ENCODE results near the gene FETUB. TPM values are rescaled to one million over a fixed set of nuclear protein-coding genes. Genes with fewer than 3 reads are reported as not detected.

FETUB gene
- total RNA-seq, 1 donor from 2014 or later, result not detected

DNA sequence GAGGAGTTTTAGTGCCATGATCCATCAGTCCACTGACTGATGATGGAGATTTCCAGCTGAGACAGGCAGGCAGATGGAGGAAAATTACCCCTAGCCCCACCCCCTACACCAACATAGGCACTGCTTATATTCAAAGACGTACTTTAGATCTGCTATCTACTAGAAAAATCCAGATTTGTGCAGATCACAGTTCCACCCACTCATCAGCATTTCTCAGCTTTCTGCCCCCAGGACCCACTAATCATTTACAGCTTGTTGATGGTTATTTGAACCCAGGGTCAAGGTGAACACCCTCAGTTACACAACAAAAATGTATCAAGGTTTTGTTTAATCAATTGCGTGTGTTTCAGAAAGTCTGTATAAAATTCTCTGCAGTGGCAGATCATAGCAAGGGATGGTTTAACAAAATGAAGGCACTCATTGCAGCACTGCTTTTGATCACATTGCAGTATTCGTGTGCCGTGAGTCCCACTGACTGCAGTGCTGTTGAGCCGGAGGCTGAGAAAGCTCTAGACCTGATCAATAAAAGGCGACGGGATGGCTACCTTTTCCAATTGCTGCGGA, 25.5 kb downstream of the FETUB start, which contains the start of gene HRG:
HRG (plus strand) TSS at position 390 of the 564 bp plus-strand sequence; CDS start at position 408, 18 bp downstream.
- no peak for DNase-seq (ENCODE audit: low spot score)
- peaks cover 17% of the 10 kb centered on the region for H3K4me1 Mint-ChIP-seq
- Histone ChIP-seq H3K36me3 (no peaks in the 10 kb centered on the region), H3K4me2 (no peak within 1 kb of the TSS), H3K9me3 (ENCODE audit: low read depth) (no peaks in the 10 kb centered on the region), H3K4me1 (peaks cover 21% of the 10 kb centered on the region), H3K4me3 (no peak within 1 kb of the TSS), H2AFZ (replicated peaks) (no peak within 1 kb of the TSS), H3K9ac (no peak within 1 kb of the TSS), H3K79me2 (ENCODE audit: low read depth) (no peaks in the 10 kb centered on the region), H3K27ac (no peak within 1 kb of the TSS), H4K20me1 (ENCODE audit: low read depth) (peaks cover 11% of the 10 kb centered on the region), H3K27me3 (peaks cover 69% of the 10 kb centered on the region), H3F3A (ENCODE audit: low read depth) (peaks cover 18% of the 10 kb centered on the region)
- H3K27ac Mint-ChIP-seq, result no peak within 1 kb of the TSS
- TF ChIP-seq EZH2phosphoT487 (IDR thresholded peaks at IDR 0.05), result no peak
- no peak within 1 kb of the TSS for H3K4me3 Mint-ChIP-seq
- H3K36me3 Mint-ChIP-seq, result no peaks in the 10 kb centered on the region
- no peaks in the 10 kb centered on the region for H3K9me3 Mint-ChIP-seq
- H3K27me3 Mint-ChIP-seq (ENCODE audit: insufficient read depth, low read depth), result peaks cover 6% of the 10 kb centered on the region

DNA sequence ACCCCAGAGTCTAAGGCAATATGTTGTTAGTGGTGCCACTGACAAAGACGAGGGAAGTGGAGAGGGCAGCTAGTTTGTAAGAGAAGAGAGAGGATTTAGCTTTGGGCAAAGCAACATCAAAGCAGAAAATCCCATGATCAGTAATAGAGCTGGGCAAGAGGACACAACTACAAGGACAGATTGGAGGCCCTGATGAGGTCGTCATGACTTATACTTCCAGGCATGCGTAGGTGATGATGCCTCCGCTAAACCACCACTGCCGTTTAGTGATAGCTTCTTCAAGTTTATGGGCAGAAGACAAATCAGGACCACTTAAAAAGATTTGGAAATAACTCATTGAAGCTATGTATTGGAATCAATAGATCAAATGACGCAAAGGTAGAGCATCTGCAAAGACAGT, 28.2 kb downstream of the FETUB start:
- H3K9me3 Mint-ChIP-seq, result no peaks in the 10 kb centered on the region
- no peak for DNase-seq (ENCODE audit: low spot score)
- Histone ChIP-seq H4K20me1 (ENCODE audit: low read depth) (peaks cover 11% of the 10 kb centered on the region), H3K9ac (no peak overlapping the region), H3F3A (ENCODE audit: low read depth) (peaks cover 12% of the 10 kb centered on the region), H3K4me1 (peaks cover 10% of the 10 kb centered on the region), H3K36me3 (no peaks in the 10 kb centered on the region), H3K9me3 (ENCODE audit: low read depth) (no peaks in the 10 kb centered on the region), H3K27me3 (peaks cover 52% of the 10 kb centered on the region), H3K79me2 (ENCODE audit: low read depth) (no peaks in the 10 kb centered on the region), H3K4me2 (no peak overlapping the region), H2AFZ (replicated peaks) (no peak overlapping the region), H3K4me3 (no peak overlapping the region), H3K27ac (no peak overlapping the region)
- H3K4me1 Mint-ChIP-seq, result peaks cover 10% of the 10 kb centered on the region
- peaks cover 2% of the 10 kb centered on the region for H3K27me3 Mint-ChIP-seq (ENCODE audit: insufficient read depth, low read depth)
- H3K4me3 Mint-ChIP-seq, result no peak overlapping the region
- TF ChIP-seq EZH2 (IDR thresholded peaks at IDR 0.05) (no peak), EZH2phosphoT487 (IDR thresholded peaks at IDR 0.05) (no peak)
- TF ChIP-seq, protein P1, sequence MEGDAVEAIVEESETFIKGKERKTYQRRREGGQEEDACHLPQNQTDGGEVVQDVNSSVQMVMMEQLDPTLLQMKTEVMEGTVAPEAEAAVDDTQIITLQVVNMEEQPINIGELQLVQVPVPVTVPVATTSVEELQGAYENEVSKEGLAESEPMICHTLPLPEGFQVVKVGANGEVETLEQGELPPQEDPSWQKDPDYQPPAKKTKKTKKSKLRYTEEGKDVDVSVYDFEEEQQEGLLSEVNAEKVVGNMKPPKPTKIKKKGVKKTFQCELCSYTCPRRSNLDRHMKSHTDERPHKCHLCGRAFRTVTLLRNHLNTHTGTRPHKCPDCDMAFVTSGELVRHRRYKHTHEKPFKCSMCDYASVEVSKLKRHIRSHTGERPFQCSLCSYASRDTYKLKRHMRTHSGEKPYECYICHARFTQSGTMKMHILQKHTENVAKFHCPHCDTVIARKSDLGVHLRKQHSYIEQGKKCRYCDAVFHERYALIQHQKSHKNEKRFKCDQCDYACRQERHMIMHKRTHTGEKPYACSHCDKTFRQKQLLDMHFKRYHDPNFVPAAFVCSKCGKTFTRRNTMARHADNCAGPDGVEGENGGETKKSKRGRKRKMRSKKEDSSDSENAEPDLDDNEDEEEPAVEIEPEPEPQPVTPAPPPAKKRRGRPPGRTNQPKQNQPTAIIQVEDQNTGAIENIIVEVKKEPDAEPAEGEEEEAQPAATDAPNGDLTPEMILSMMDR (IDR thresholded peaks at IDR 0.05), result no peak
- no peaks in the 10 kb centered on the region for H3K36me3 Mint-ChIP-seq
- no peak overlapping the region for H3K27ac Mint-ChIP-seq

DNA sequence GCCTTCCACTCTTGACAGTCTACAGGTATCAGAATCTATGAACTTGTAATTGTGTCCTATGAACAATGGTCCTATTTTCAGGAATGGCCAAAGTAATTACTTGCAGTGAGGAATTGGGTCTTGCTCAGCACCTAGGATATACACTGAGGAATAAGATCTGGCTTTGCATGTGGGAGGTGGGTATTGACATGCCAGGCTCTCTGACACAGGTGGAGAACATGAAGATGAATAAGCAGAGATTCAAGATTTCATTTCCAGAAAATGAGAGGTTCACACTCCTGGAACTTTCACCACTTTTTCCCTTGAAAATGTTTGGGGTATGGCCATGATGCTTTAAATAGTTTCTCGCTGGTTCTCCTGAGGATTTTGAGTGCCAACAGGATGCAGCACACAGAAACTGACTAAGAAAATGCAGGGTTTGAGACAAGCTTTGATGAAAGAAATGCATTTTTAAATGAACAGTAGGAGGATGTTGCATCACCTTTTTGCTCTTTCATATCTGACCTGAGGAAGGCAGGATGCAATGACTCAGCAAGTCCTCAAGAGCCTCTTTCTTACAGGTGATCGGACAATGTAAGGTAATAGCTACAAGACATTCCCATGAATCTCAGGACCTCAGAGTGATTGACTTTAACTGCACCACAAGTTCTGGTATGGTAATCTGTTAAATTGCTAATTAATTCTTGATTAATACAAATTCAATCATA, 29.3 kb downstream of the FETUB start:
- no peaks in the 10 kb centered on the region for H3K9me3 Mint-ChIP-seq
- Histone ChIP-seq H3F3A (ENCODE audit: low read depth) (peaks cover under 1% of the 10 kb centered on the region), H3K27ac (no peak overlapping the region), H3K36me3 (no peaks in the 10 kb centered on the region), H3K4me2 (no peak overlapping the region), H3K9ac (no peak overlapping the region), H3K9me3 (ENCODE audit: low read depth) (no peaks in the 10 kb centered on the region), H3K27me3 (peaks cover 44% of the 10 kb centered on the region), H2AFZ (replicated peaks) (no peak overlapping the region), H3K79me2 (ENCODE audit: low read depth) (no peaks in the 10 kb centered on the region), H3K4me1 (no peaks in the 10 kb centered on the region), H3K4me3 (no peak overlapping the region), H4K20me1 (ENCODE audit: low read depth) (peaks cover under 1% of the 10 kb centered on the region)
- no peak overlapping the region for H3K4me3 Mint-ChIP-seq
- DNase-seq (ENCODE audit: low spot score), result no peak
- H3K36me3 Mint-ChIP-seq, result no peaks in the 10 kb centered on the region
- peaks cover 4% of the 10 kb centered on the region for H3K27me3 Mint-ChIP-seq (ENCODE audit: insufficient read depth, low read depth)
- H3K27ac Mint-ChIP-seq, result no peak overlapping the region
- no peaks in the 10 kb centered on the region for H3K4me1 Mint-ChIP-seq
- TF ChIP-seq EZH2 (IDR thresholded peaks at IDR 0.05), result no peak
- TF ChIP-seq, protein P1 (IDR thresholded peaks at IDR 0.05), result no peak
- TF ChIP-seq EZH2phosphoT487 (IDR thresholded peaks at IDR 0.05), result no peak

DNA sequence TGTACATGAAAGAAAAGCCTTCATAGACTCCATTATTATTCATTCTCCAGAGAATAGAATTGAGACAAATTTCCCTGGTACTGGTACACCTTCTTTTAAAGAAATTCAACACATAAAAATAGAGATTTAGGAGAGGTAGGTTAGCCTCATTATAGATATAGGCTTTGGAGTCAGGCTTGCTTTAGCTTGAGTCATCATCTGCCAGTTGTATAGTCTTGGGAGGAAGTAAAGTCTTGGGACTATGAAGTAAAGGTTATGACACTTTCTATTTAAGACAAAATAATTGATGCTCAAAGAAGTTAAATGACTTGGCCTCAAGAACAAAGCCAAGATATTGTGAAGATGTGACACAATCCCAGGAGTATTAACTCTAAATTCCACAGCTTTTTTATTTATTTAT, 30.0 kb downstream of the FETUB start:
- no peaks in the 10 kb centered on the region for H3K79me2 ChIP-seq (ENCODE audit: low read depth)
- no peaks in the 10 kb centered on the region for H3K4me1 Mint-ChIP-seq

More for the DNA sequence above, 30.0 kb downstream of the FETUB start:
- Histone ChIP-seq H3K9ac (no peak overlapping the region), H3K4me1 (no peaks in the 10 kb centered on the region), H3K4me3 (no peak overlapping the region), H3F3A (ENCODE audit: low read depth) (no peaks in the 10 kb centered on the region), H3K9me3 (ENCODE audit: low read depth) (no peaks in the 10 kb centered on the region), H3K27ac (no peak overlapping the region), H3K27me3 (peaks cover 38% of the 10 kb centered on the region), H3K36me3 (no peaks in the 10 kb centered on the region), H2AFZ (replicated peaks) (no peak overlapping the region), H4K20me1 (ENCODE audit: low read depth) (no peaks in the 10 kb centered on the region), H3K4me2 (no peak overlapping the region)
- no peak overlapping the region for H3K27ac Mint-ChIP-seq
- no peak for DNase-seq (ENCODE audit: low spot score)
- H3K36me3 Mint-ChIP-seq, result no peaks in the 10 kb centered on the region
- no peaks in the 10 kb centered on the region for H3K9me3 Mint-ChIP-seq
- TF ChIP-seq EZH2phosphoT487 (IDR thresholded peaks at IDR 0.05) (no peak), EZH2 (IDR thresholded peaks at IDR 0.05) (no peak)
- TF ChIP-seq, protein P1 (IDR thresholded peaks at IDR 0.05), result no peak
- H3K27me3 Mint-ChIP-seq (ENCODE audit: insufficient read depth, low read depth), result peaks cover 4% of the 10 kb centered on the region
- no peak overlapping the region for H3K4me3 Mint-ChIP-seq

Data from neural progenitor cell (in vitro differentiated cells).